GM20000 (cell line): ENCODE measurements around the gene TRAF3IP3.

Source experiments
- DNase-seq: peaks from one replicate; pipeline ENCODE4 v3.0.0; 2012; ENCODE audit warnings: low spot score
- CTCF ChIP-seq: IDR thresholded peaks from 2 replicates; pipeline ENCODE4 v1.5.1; 2012; ENCODE audit warnings: mild to moderate bottlenecking, control low read depth; ENCODE audit errors: extremely low read depth, missing control alignments

The TRAF3IP3 gene

DNA sequence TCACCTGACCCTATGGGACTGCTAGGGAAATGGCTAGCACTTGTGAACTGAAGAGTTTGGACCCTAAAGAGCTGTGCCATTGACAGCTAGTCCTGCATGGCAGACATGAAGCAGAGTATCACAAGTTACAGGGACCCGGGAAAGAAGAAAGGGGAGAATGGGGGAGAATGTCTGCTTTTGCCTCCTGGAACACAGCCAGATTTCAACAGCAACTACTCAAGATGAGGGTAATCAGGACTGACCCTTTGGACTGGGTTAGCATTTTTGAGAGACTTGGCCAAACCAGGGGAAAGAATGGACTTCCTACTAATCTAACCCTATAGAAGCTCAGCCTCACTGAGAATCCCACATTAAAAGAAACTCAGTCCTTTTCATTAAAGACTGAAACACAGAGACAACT is 63.2 kb downstream of the TRAF3IP3 start:
- DNase-seq, result no peak
- no peak for TF ChIP-seq CTCF

DNA sequence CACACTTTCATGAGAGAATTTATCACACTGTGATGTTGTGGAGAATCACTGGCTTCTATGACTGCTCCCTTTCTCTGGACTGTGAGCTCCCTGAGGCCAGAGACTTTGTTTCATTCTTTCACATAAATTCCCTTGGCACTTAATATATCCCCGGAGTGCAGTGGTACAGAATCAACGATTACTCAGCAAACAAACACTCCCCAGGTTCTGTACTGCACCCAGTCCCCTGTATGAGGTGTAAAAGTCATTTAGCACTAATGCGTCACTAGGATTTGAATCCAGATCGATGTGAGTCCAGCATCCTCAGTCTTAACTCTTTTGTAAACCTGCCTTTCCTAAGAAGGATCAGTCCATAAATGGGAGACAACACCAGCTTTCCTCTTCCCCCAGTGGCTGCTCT is 65.1 kb downstream of the TRAF3IP3 start:
- TF ChIP-seq CTCF, result no peak
- DNase-seq, result no peak

DNA sequence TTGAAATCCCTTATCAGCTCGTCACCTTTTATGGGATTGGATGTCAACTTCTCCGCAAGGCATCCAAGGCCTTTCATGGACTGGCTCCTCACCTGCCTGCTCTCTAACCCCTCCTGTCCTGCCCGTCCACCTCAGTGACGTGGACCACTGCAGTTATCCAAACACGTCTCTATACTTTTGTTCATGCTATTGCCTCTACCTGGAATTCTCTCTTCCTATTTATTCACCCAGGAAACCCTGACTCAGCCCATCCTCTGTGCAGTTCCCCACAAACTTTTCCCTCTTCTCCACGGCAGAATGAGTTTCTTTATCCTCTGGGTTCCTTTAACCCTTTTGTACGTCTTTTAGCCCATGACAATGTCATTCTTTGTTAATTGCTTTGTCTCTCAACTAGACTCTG is 66.9 kb downstream of the TRAF3IP3 start:
- no peak for DNase-seq
- TF ChIP-seq CTCF, result no peak

DNA sequence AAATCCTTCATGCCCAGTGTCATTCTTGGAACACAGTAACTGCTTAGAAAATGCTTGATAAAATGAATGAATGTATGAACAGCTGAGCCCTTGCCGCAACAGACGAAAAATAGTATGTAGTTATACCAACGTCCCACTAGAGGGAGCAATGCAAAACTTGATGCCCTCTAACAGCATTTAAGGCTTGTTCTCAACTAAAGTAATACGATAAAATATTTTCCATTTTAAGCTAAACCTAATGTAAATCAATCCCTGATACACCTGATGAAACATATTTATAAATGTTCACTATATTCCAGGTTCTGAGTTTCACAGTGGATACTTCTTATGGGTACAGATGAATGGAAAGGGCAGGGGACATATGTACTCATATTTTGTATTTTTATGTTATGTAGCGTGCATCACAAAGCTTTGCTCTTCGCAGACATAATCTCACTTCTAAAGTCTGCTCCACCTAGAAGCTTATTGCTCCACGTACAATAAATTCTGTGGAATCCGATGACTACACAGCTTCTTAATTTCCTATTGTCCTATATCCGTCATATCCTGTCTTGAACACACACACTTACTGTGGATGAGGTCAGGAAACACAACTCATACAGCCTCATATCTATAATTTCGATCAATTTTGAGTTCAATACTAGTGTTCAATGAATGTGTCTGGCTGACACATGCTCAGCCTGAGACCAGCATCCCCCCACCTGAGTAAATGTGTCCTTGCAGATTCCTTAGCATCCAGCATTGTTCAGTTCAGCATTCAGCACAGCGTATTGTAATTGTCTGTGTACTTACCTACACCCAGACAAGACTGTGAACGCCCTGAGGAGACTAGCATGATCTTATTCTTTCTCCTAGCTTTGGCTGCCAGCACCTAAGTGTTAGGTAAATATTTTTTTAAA is 67.5 kb downstream of the TRAF3IP3 start:
- peak; percentile 71 for TF ChIP-seq CTCF
- DNase-seq, result peak; percentile 46

GRCh38 chr1:209825591-209826434 is 70.0 kb downstream of the TRAF3IP3 start:
- no peak for DNase-seq
- TF ChIP-seq CTCF, result no peak

DNA sequence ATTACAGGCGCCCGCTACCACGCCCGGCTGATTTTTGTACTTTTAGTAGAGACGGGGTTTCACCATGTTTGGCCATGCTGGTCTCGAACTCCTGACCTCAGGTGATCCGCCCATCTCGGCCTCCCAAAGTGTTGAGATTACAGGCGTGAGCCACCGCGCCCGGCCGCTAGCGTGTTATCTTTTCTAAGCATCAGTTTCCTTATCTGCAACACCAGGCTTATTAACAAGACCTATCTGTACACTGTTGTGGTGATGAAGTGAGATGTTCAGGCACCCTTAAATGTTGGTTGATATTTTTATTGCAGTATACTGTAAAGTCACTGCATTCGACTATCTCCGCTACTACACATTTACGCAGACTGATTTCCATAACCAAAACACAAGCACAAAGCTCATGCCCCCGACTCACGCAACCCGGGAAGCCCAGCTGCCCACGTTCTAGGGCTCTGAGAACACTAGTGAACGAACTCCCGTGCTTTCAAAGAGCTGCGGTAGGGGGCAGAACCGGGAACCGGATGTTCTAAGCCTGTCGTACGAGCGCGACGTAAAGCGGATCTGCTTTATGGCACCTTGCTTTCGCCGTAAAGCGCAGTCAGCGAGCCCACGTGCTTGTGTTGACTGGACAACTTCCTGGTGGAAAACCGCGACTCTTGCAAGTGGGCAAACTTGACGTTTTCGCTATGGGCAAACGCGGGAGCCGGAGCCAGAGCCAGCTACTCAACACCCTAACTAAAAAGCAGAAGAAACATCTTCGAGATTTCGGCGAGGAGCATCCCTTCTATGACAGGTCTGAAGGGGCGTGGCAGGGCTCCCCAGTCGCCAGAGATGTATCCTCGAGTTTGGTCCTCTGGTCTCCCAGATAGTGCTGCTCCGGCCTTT is 71.8 kb downstream of the TRAF3IP3 start, which contains the start of gene UTP25:
TSS of gene UTP25 (plus strand) at position 589 of the 879 bp plus-strand sequence. CDS start at position 681, 92 bp downstream.
- TF ChIP-seq CTCF, result peak; percentile 67
- peak; percentile 85 for DNase-seq
